Esophagus squamous epithelium (tissue), 4 donors: ENCODE results near the gene PVRIG.

Experiments used
- CTCF ChIP-seq, 6 experiments: fragments of 450-650 bp in 4 of 6; fragments of 200-600 bp in 2 of 6; sonication (generic) in 2 of 6; IDR thresholded peaks; one replicate each; pipeline ENCODE4 v1.5.1; 2016 to 2019; ENCODE audit warnings: antibody characterized with exemption in 6 of 6, mild to moderate bottlenecking in 4 of 6, moderate library complexity in 4 of 6
- POLR2A ChIP-seq, 4 donors: fragments of 450-650 bp; IDR thresholded peaks; one replicate each; pipeline ENCODE4 v1.6.1; 2017; ENCODE audit warnings: antibody characterized with exemption in 4 of 4, mild to moderate bottlenecking in 4 of 4, moderate library complexity in 3 of 4

GRCh38 chr7:100171840-100172239, 47.9 kb upstream of the PVRIG start:
- TF ChIP-seq CTCF (IDR thresholded peaks at IDR 0.05) (no peak), POLR2A (IDR thresholded peaks at IDR 0.05) (no peak)
